Esophagus squamous epithelium (tissue), 5 donors: Measurements from ENCODE around the gene SHISA2. TPM values are rescaled to one million over a fixed set of nuclear protein-coding genes. Genes with fewer than 3 reads are reported as not detected.
A peak's percentile ranks its signal among the peaks of the same experiment; 100 is the strongest.

Source experiments
- DNase-seq: peaks from one replicate; lab custom pipeline; 2025; lab: John Stamatoyannopoulos, UW
- H3K27ac ChIP-seq, 4 donors: fragments of 200-600 bp; sonication (generic); one replicate each; pipeline ENCODE4 v1.5.1; 2016 to 2019; ENCODE audit warnings: mild to moderate bottlenecking in 1 of 4
- H3K27me3 ChIP-seq, 4 donors: fragments of 200-600 bp; sonication (generic); 1 replicate in 3 of 4; 2 replicates in 1 of 4; pipeline versions ENCODE4 v1.5.1 to v1.6.0; 2017 to 2021; ENCODE audit warnings: antibody characterized with exemption in 1 of 4
- H3K36me3 ChIP-seq, 3 donors: fragments of 200-600 bp; sonication (generic); one replicate each; pipeline ENCODE4 v1.5.1; 2016 to 2019
- H3K4me1 ChIP-seq, 3 donors: fragments of 200-600 bp; sonication (generic); one replicate each; pipeline ENCODE4 v1.5.1; 2017 to 2019
- H3K4me3 ChIP-seq, 4 donors: fragments of 200-600 bp; sonication (generic); 1 replicate in 3 of 4; 2 replicates in 1 of 4; pipeline ENCODE4 v1.5.1; 2016 to 2019; ENCODE audit warnings: mild to moderate bottlenecking in 2 of 4, moderate library complexity in 1 of 4
- H3K9me3 ChIP-seq, 3 donors: fragments of 200-600 bp; sonication (generic); one replicate each; pipeline ENCODE4 v1.5.1; 2016 to 2019
- POLR2A ChIP-seq, 4 donors: fragments of 450-650 bp; IDR thresholded peaks; one replicate each; pipeline ENCODE4 v1.6.1; 2017; ENCODE audit warnings: antibody characterized with exemption in 4 of 4, mild to moderate bottlenecking in 4 of 4, moderate library complexity in 3 of 4
- WGBS, 2 donors: methylation state at CpG; one replicate each; pipeline ENCODE4 v1.1.5; 2018; 5-methylcytosine and 5-hydroxymethylcytosine counted together
- intact Hi-C: fragments of 100-400 bp; cut with DNase I; formaldehyde crosslinking; loops from one replicate; pipeline ENCODE4 v1.15.0; 2022
- total RNA-seq, 4 donors: library from RNA; depleted of rRNA; stranded (reverse); fragments of >200 nt; gene quantifications; one replicate each; pipeline ENCODE4 v1.1.0, GENCODE V29; 2016
- TF ChIP-seq, protein P1 (sequence below), 6 experiments: fragments of 450-650 bp in 4 of 6; fragments of 200-600 bp in 2 of 6; sonication (generic) in 2 of 6; IDR thresholded peaks; one replicate each; pipeline ENCODE4 v1.5.1; 2016 to 2019; ENCODE audit warnings: antibody characterized with exemption in 6 of 6, mild to moderate bottlenecking in 4 of 6, moderate library complexity in 4 of 6
- donor health status: DM: yes; HTN: yes; CAD: no.

SHISA2 gene
- total RNA-seq, 4 donors from 2014 or later: 0.23 to 0.38 TPM; not detected in 2

DNA sequence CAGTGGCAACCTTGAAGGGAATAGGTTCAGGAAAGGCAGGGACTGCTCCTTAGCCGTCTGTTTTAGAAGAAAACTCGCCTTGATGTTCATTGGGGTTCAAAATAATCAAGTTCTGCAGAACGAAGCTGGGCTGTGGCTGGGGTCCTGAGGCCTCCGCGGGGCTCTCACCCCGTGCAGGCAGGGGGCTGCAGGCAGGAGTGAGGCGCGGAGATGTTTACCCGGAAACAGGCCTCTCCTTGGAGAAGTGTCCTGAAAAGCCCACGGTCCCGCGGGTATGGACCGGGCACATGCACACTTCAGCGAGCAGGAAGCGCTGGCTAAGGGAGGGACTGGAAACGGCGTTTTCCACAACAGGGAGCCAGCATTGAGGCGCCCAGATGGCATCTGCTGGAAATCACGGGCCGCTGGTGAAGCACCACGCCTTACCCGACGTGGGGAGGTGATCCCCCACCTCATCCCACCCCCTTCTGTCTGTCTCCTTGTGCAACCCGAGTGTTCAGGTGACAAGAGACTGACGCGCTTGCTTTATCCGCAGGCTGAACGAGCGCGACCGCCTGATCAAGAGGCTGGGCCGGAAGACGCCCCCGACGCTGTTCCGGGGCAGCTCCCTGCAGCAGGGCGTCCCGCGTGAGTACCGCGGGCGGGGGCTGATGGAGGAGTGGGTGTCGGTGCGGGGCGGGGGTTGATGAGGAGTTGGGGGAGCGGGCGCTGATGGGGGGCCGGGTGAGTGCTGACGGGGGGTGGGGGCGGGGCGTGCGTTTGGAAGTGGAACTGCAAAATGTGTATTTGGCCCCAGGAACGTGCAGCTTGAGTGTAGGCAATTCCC is 39.6 kb downstream of the SHISA2 start:
- no peaks in the 10 kb centered on the region for H3K36me3 ChIP-seq
- intact Hi-C loops: no loop called here
- WGBS, 2 donors: 47 to 50% methylated on average over 12 to 14 of the region's 53 CpGs
- H3K27ac ChIP-seq: no peak overlapping the region
- peak overlapping the region in 3 of 4 donors; percentile 27 to 55 (median 39) for H3K4me3 ChIP-seq
- H3K4me1 ChIP-seq: peaks cover 0 to 27% (median 4%) of the 10 kb centered on the region in 3 donors
- TF ChIP-seq POLR2A (IDR thresholded peaks at IDR 0.05): no peak
- TF ChIP-seq, protein P1, sequence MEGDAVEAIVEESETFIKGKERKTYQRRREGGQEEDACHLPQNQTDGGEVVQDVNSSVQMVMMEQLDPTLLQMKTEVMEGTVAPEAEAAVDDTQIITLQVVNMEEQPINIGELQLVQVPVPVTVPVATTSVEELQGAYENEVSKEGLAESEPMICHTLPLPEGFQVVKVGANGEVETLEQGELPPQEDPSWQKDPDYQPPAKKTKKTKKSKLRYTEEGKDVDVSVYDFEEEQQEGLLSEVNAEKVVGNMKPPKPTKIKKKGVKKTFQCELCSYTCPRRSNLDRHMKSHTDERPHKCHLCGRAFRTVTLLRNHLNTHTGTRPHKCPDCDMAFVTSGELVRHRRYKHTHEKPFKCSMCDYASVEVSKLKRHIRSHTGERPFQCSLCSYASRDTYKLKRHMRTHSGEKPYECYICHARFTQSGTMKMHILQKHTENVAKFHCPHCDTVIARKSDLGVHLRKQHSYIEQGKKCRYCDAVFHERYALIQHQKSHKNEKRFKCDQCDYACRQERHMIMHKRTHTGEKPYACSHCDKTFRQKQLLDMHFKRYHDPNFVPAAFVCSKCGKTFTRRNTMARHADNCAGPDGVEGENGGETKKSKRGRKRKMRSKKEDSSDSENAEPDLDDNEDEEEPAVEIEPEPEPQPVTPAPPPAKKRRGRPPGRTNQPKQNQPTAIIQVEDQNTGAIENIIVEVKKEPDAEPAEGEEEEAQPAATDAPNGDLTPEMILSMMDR (IDR thresholded peaks at IDR 0.05): no peak
- H3K27me3 ChIP-seq: peaks cover 0 to 31% (median 0%) of the 10 kb centered on the region in 4 donors
- H3K9me3 ChIP-seq: no peaks in the 10 kb centered on the region
- no peak for DNase-seq

DNA sequence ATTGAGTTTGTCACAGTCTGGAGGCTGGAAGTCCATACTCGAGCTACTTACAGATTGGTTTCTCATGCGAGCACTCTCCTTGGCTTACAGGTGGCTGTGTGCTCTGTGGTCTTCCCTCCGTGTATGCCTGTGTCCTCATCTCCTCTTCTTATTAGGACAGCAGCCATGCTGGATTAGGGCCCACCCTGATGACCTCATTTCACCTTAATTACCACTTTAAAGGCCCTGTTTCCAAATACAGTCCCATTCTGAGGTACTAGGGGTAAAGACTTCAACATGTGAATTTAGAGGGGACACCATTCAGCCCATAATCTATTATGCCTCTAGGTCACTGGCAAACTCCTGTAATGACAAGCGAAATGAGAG is 40.6 kb downstream of the SHISA2 start:
- peaks cover 0 to 19% (median 0%) of the 10 kb centered on the region in 3 donors for H3K4me1 ChIP-seq
- no peaks in the 10 kb centered on the region for H3K9me3 ChIP-seq
- H3K27ac ChIP-seq: no peak overlapping the region
- TF ChIP-seq POLR2A (IDR thresholded peaks at IDR 0.05): no peak
- TF ChIP-seq, protein P1 (IDR thresholded peaks at IDR 0.05): no peak
- H3K36me3 ChIP-seq: no peaks in the 10 kb centered on the region
- peaks cover 0 to 31% (median 0%) of the 10 kb centered on the region in 4 donors for H3K27me3 ChIP-seq
- DNase-seq: no peak
- intact Hi-C loops: no loop called here
- WGBS, 2 donors: 82 to 86% methylated on average over 3 to 4 of the region's 4 CpGs
- no peak overlapping the region for H3K4me3 ChIP-seq

DNA sequence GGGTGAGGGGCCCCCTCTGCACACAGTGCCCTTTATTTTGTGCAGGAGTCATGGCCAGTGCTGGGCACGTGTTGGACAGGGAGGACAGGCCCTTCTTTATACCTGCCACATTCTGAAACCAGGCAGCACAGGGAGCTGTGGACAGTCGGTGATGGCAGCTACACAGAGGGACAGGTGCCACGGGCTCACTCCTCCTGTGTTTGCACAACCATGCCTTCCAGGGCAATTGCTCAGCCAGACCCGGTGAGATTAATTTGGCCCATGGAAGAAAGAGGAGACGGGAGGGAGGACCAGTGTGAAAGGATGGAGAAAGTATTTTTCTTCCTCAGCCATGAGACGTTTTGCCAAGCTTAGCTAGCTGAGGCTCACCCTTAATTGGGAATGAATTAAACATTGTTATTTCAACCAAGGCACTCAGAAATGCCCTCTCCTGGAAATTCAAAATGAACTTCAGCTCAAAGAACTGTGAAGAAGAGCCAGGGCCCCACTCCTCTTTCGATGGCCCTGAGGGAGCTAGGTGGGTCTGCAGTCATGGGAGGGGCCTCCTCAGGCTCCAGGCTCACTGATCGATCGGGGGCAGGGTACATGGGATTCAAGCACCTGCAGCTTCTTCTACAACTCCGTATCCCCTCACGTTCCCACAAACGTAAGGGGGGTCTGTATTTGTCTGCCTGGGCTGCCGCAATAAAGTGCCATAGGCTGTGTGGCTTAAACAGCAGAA is 41.2 kb downstream of the SHISA2 start:
- DNase-seq: no peak
- Histone ChIP-seq H3K36me3 (no peaks in the 10 kb centered on the region), H3K4me3 (no peak overlapping the region), H3K4me1 (peaks cover 0 to 14% (median 0%) of the 10 kb centered on the region in 3 donors), H3K9me3 (no peaks in the 10 kb centered on the region), H3K27me3 (peaks cover 0 to 28% (median 0%) of the 10 kb centered on the region in 4 donors), H3K27ac (no peak overlapping the region)
- TF ChIP-seq POLR2A (IDR thresholded peaks at IDR 0.05): no peak
- TF ChIP-seq, protein P1 (IDR thresholded peaks at IDR 0.05): no peak
- intact Hi-C loops: no loop called here
- WGBS, 2 donors: 71 to 77% methylated on average over 8 to 10 of the region's 13 CpGs

DNA sequence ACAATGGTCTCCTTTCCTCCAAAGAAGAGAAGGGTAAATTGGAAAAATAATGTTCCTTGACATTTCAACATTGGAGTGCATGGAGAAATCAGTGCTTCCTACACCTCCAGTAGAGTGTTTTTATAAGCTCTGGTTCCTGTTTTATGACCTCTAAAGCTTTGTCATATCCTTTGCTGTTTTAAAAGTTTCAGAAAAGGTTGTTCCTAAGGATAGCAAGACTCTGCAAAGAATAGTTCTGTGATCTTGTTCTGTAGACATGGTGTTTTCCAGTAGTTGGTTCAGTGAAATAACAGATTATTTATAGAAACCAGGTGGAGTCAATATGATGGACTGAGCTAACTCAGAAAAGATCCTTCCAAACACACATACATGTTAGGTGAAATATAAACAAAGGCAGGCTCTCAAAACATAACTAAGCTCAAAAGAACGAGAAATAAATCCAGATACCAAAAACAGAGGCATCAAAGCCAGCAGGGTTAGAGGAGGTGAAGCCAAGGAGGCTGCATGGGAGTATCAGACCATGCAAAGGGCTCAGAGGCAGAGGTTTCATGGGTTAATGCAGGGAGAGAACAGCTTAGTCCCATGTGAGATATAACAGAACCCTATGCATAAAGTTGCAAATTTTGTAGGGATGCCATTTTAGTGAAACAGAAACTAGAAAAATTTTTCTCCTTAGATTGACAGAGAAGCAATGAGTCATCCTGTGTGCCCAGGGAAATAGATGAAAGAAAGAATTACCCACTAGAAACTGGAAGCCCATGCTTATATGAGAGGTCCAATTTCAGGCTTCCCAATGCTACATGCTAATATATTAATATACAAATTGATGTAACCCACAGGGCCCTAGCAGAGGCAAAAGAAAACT is 44.3 kb downstream of the SHISA2 start:
- Histone ChIP-seq H3K9me3 (peaks cover 0 to 3% (median 0%) of the 10 kb centered on the region in 3 donors), H3K4me3 (no peak overlapping the region), H3K36me3 (no peaks in the 10 kb centered on the region), H3K27ac (no peak overlapping the region), H3K4me1 (peaks cover 0 to 7% (median 0%) of the 10 kb centered on the region in 3 donors), H3K27me3 (peaks cover 0 to 13% (median 0%) of the 10 kb centered on the region in 4 donors)
- intact Hi-C loops: no loop called here
- 26 to 32% methylated on average over 1 of the region's 1 CpG for WGBS, 2 donors
- TF ChIP-seq POLR2A (IDR thresholded peaks at IDR 0.05): no peak
- TF ChIP-seq, protein P1 (IDR thresholded peaks at IDR 0.05): no peak
- DNase-seq: no peak

Other genes starting within 250 kb of the SHISA2 start
- 10 to 100 TPM; 23.4 to 41.4 (median 29.6) TPM for gene RNF6, start 170.3 kb upstream of the SHISA2 start, total RNA-seq
- 10 to 100 TPM in 3 of 4 donors, 1 to 10 TPM in 1; 8.0 to 16.8 (median 12.7) TPM for gene CDK8, start 202.1 kb upstream of the SHISA2 start, total RNA-seq